Cerebellar nuclear complex (tissue), 1 donor: Measurements from ENCODE around the gene NPTXR.

Experiments used
- DNase-seq, 2 experiments: peaks; one replicate each; lab custom pipeline; 2025; lab: John Stamatoyannopoulos, UW

NPTXR gene

GRCh38 chr22:38770257-38770949 lies 73.4 kb downstream of the NPTXR start:
- no peak for DNase-seq
